Measurements from ENCODE around the gene ATP2B2. TPM values are rescaled to one million over a fixed set of nuclear protein-coding genes. Genes with fewer than 3 reads are reported as not detected.

Gene ATP2B2
- total RNA-seq, 1 experiment from 2014 or later: not detected

DNA sequence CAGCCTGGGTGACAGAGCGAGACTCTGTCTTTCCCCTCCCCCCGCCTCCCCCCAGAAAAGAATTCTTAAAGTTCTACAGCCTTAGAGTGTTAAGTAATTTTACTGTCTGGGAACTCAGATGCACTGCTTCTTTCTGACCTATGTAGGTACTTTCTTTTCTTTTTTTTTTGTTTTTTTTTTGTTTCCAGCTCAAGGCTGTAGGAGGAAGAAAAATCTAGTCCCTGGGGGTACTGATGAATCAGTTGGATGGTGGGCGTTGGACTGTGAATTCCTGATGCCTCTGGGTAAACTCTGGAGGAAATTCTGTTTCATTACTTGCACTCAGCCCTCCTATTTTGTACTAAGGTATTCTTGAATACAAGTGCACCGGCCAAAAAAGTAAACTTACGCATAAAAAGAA is 223.4 kb downstream of the ATP2B2 start:
- Histone ChIP-seq H4K20me1 (ENCODE audit: insufficient read depth) (0 out of 2 replicates have a peak, but pooled peaks cover 4% of the 10 kb centered on the region), H3K4me1 (ENCODE audit: control insufficient read depth in 1 of 2, insufficient read depth in 2 of 2, low read length in 2 of 2) (peaks cover 0 to 5% of the 10 kb centered on the region in 2 experiments; a peak in 2 of 4 replicates), H3K9ac (ENCODE audit: low read length) (no peak overlapping the region), H3K9me2 (ENCODE audit: insufficient read depth) (no peaks in the 10 kb centered on the region), H3K27me3 (ENCODE audit: insufficient read depth, low read length) (no peaks in the 10 kb centered on the region), H3K4me2 (ENCODE audit: low read length) (no peak overlapping the region), H3K4me3 (replicated peaks in 1 of 2; ENCODE audit: low read depth in 1 of 2, low read length in 2 of 2) (no peak overlapping the region), H3K27ac (ENCODE audit: low read depth, low read length) (no peak overlapping the region), H3K79me2 (ENCODE audit: insufficient read depth, low read length) (peaks cover 8% of the 10 kb centered on the region), H3K36me3 (ENCODE audit: control insufficient read depth in 1 of 2, insufficient read depth in 2 of 2, low read length in 2 of 2) (peaks cover 6 to 31% of the 10 kb centered on the region in 2 experiments; a peak in 3 of 4 replicates), H2AFZ (ENCODE audit: low read depth, low read length, poor library complexity, severe bottlenecking) (no peak overlapping the region), H3K9me3 (ENCODE audit: control insufficient read depth in 1 of 2, insufficient read depth in 1 of 2, low read depth in 1 of 2, low read length in 2 of 2) (no peaks in the 10 kb centered on the region)
- CTCF ChIA-PET: no interaction called here
- no TSS peak for BruUV-seq (replicated peaks)
- DNase-seq (ENCODE audit: low read depth, low spot score) (no peak), ATAC-seq (no peak)
- TF ChIP-seq SP1 (IDR thresholded peaks at IDR 0.05; ENCODE audit: low read depth) (no peak), JUND (IDR thresholded peaks at IDR 0.05) (no peak), CTCF (IDR thresholded peaks at IDR 0.05 in 2 of 3, conservative IDR thresholded peaks at IDR 0.05 in 1 of 3; ENCODE audit: borderline replicate concordance in 1 of 3, insufficient read depth in 1 of 3, low read depth in 2 of 3, low read length in 2 of 3) (no peak), CBX3 (IDR thresholded peaks at IDR 0.05; ENCODE audit: low read depth) (no peak), YY1 (IDR thresholded peaks at IDR 0.05; ENCODE audit: extremely low read depth, insufficient replicate concordance, low read depth, low read length) (no peak), TCF7L2 (IDR thresholded peaks at IDR 0.05; ENCODE audit: borderline replicate concordance, extremely low read depth, insufficient read depth, insufficient read length) (no peak), EGR1 (IDR thresholded peaks at IDR 0.05; ENCODE audit: low read depth) (no peak), ATF3 (IDR thresholded peaks at IDR 0.05) (no peak), MAX (IDR thresholded peaks at IDR 0.05) (no peak), SRF (IDR thresholded peaks at IDR 0.05; ENCODE audit: low read depth) (no peak), POLR2AphosphoS5 (IDR thresholded peaks at IDR 0.05; ENCODE audit: low read depth, low read length) (no peak), RAD21 (IDR thresholded peaks at IDR 0.05; ENCODE audit: low read depth) (no peak), ZNF274 (IDR thresholded peaks at IDR 0.05; ENCODE audit: low read depth, low read length) (no peak), EZH2phosphoT487 (IDR thresholded peaks at IDR 0.05; ENCODE audit: borderline replicate concordance) (no peak)
- TF ChIP-seq, protein P1, sequence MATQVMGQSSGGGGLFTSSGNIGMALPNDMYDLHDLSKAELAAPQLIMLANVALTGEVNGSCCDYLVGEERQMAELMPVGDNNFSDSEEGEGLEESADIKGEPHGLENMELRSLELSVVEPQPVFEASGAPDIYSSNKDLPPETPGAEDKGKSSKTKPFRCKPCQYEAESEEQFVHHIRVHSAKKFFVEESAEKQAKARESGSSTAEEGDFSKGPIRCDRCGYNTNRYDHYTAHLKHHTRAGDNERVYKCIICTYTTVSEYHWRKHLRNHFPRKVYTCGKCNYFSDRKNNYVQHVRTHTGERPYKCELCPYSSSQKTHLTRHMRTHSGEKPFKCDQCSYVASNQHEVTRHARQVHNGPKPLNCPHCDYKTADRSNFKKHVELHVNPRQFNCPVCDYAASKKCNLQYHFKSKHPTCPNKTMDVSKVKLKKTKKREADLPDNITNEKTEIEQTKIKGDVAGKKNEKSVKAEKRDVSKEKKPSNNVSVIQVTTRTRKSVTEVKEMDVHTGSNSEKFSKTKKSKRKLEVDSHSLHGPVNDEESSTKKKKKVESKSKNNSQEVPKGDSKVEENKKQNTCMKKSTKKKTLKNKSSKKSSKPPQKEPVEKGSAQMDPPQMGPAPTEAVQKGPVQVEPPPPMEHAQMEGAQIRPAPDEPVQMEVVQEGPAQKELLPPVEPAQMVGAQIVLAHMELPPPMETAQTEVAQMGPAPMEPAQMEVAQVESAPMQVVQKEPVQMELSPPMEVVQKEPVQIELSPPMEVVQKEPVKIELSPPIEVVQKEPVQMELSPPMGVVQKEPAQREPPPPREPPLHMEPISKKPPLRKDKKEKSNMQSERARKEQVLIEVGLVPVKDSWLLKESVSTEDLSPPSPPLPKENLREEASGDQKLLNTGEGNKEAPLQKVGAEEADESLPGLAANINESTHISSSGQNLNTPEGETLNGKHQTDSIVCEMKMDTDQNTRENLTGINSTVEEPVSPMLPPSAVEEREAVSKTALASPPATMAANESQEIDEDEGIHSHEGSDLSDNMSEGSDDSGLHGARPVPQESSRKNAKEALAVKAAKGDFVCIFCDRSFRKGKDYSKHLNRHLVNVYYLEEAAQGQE (IDR thresholded peaks at IDR 0.05; ENCODE audit: low read depth): no peak
- POLR2A ChIA-PET: no interaction called here
- RAD21 ChIA-PET (ENCODE audit: low non-redundant PET in 1 of 2, low total read pairs in 2 of 2, uncharacterized antibody in 2 of 2, unreplicated experiment in 2 of 2): no interaction called here
- intact Hi-C loops (cut with micrococcal nuclease): no loop called here

All from HCT116 (cell line).